Peyer's patch (tissue), 4 donors: ENCODE measurements around the gene LITAF.

Experiments
- CTCF ChIP-seq, 6 experiments: fragments of 450-650 bp in 4 of 6; fragments of 200-600 bp in 2 of 6; sonication (generic) in 1 of 6; IDR thresholded peaks; one replicate each; pipeline ENCODE4 v1.5.1; 2017 to 2019; ENCODE audit warnings: antibody characterized with exemption in 6 of 6, mild to moderate bottlenecking in 3 of 6, moderate library complexity in 1 of 6
- POLR2A ChIP-seq, 2 donors: fragments of 450-650 bp; IDR thresholded peaks; one replicate each; pipeline ENCODE4 v1.5.1; 2017; ENCODE audit warnings: antibody characterized with exemption in 2 of 2, mild to moderate bottlenecking in 2 of 2, moderate library complexity in 2 of 2

- TF ChIP-seq POLR2A (IDR thresholded peaks at IDR 0.05) (no peak), CTCF (IDR thresholded peaks at IDR 0.05) (no peak)
These were observed 34.9 kb downstream of the LITAF start for GRCh38 chr16:11551842-11552241.
